AML-193 (cell line): ENCODE data around the gene MICAL3.
A peak's percentile ranks its signal among the peaks of the same experiment; 100 is the strongest.

ENCODE experiments used
- DNase-seq, 2 experiments: peaks; one replicate each; lab custom pipeline; 2025; lab: John Stamatoyannopoulos, UW

The MICAL3 gene

GRCh38 chr22:17751596-17751995 lies 272.8 kb downstream of the MICAL3 start:
- DNase-seq, result no peak

GRCh38 chr22:17749605-17750395 lies 274.6 kb downstream of the MICAL3 start:
- DNase-seq, result no peak

GRCh38 chr22:17748555-17749353 lies 275.6 kb downstream of the MICAL3 start:
- no peak for DNase-seq

- no peak for DNase-seq
Observed at GRCh38 chr22:17746916-17747315, 277.4 kb downstream of the MICAL3 start.

- DNase-seq, result no peak
Observed at GRCh38 chr22:17744430-17744829, 279.9 kb downstream of the MICAL3 start.

- DNase-seq, result no peak
Observed at GRCh38 chr22:17743661-17744411, 280.5 kb downstream of the MICAL3 start.

GRCh38 chr22:17742527-17742902 lies 281.8 kb downstream of the MICAL3 start:
- peak; percentile 4 to 17 for DNase-seq

GRCh38 chr22:17741866-17742526 lies 282.4 kb downstream of the MICAL3 start:
- no peak for DNase-seq

- no peak for DNase-seq
Observed at GRCh38 chr22:17739196-17739975, 285.0 kb downstream of the MICAL3 start.

- no peak for DNase-seq
Observed at GRCh38 chr22:17738386-17739128, 285.8 kb downstream of the MICAL3 start.
